Stimulated activated CD4-positive, alpha-beta T cell treated with anti-CD3 and anti-CD28 coated beads, TNF-alpha, amount 100 ng/mL, for 4 hours (primary cell): Measurements from ENCODE around the gene BSCL2.
"Not testable (repeated sequence)": the region's sequence is repeated elsewhere in the genome, so short reads cannot be mapped to it uniquely, and the experiment has no call there.

Source experiments
- DNase-seq, 3 experiments: peaks; one replicate each; pipeline ENCODE4 v3.0.0-alpha.2; 2020; ENCODE audit warnings: low read depth in 3 of 3

BSCL2 gene

GRCh38 chr11:62688491-62688890 is 18.7 kb downstream of the BSCL2 start:
- DNase-seq = no peak

GRCh38 chr11:62687508-62688396 is 19.5 kb downstream of the BSCL2 start:
- no peak for DNase-seq

DNA sequence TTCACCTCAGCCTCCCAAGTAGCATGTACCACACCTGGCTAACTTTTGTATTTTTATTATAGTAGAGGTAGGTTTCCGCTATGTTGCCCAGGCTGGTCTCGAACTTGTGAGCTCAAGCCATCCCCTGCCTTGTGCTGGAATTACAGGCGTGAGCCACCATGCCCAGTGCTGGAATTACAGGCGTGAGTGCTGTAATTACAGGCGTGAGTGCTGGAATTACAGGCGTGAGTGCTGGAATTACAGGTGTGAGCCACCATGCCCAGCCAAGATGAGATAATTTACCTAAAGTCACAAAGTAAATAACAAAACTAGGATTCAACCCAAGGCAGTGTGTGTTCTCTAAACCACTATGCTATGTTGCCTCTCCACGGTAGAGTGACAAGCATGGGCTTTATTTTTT is 24.7 kb downstream of the BSCL2 start:
- DNase-seq = no peak

- DNase-seq = no peak
Observed at GRCh38 chr11:62680825-62681240, 26.4 kb downstream of the BSCL2 start.

- peak; percentile 64 to 72 (median 70) for DNase-seq
Observed at GRCh38 chr11:62678770-62679696, 28.2 kb downstream of the BSCL2 start, which contains the start of gene UBXN1. Gene UBXN1 (minus strand): TSS chr11:62679073. CDS start chr11:62678923, 150 bp downstream.

DNA sequence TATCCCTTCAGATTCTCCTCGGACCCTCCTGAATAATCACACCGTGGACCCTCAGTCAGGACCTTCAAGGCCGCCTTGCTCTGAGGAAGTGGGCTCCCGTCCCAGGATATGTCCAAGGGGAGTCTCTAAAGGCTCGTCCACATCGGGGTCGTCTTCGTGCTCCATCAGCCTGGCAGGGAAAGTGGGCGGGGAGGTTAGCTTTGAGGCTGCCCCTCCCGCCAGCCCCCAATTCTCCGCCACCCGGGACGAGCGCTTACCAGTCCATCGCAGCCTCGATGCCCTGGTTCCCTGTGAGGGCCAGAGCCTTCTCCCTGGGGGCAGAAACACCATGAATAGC is 28.8 kb downstream of the BSCL2 start:
- no peak for DNase-seq

DNA sequence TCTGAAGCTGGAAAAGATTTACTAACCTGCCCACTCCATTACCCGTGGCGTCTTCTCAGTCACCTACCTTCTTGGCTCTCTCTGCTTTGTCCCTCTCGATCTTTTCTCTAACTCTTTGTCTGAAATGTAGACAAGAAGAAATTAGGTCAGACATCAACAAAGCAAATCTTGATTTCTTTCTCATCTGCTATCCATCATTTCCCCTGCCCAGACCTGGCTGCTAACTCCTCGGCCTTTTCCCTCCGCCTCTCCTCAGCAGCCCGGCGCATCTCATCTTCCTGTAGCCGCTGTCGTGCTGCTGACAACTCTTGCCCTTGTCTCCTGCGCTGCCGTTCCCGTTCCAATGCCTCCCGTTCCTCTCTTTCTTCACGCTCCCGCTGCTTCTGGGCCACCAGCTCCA is 29.5 kb downstream of the BSCL2 start:
- no peak for DNase-seq

DNA sequence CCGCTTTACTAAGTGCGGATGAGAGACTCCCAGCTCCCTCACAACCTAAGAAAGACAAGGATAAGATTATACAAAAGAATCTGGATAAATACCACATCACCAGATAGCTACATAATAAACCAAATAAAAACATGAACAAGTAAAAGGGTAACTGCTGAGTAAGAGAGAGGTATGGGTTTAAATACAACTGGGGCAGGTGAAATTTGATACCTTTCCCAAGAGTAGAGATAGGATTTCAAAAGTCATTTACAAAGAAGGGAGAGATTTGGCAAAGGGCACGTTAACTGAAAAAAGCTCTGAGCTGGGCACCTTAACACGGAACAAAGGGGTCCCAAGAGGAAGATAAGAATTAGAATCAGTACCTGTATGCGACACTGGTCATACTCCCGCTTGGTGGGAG is 30.1 kb downstream of the BSCL2 start:
- no peak for DNase-seq

- no peak for DNase-seq
Observed at GRCh38 chr11:62676698-62677097, 30.5 kb downstream of the BSCL2 start.

- not testable (repeated sequence) for DNase-seq
Observed at GRCh38 chr11:62675415-62675814, 31.8 kb downstream of the BSCL2 start.

DNA sequence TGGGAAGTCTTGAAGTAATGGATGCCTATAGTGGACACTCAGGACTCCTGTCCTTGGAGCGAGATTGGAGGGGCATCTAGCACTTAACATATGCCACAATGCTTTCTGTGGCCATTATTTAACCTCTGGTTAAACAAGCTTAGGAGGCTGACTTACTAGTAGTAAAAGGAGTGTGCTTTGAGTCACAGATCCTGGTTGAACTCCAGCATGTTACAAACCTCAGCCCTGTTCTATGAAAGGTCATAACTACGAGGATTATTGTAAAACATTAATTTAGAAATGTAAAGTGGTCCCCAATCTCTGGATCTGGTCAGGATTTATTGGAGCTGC is 34.1 kb downstream of the BSCL2 start:
- DNase-seq = no peak

GRCh38 chr11:62671608-62672389 is 35.4 kb downstream of the BSCL2 start, which contains the start of the genes LBHD1 and UQCC3:
Gene LBHD1 (minus strand): TSS chr11:62672267. CDS start chr11:62670031, 2,236 bp downstream.
Gene UQCC3 (plus strand): TSS chr11:62671673. CDS start chr11:62671746, 73 bp downstream.
- peak; percentile 49 to 56 (median 52) for DNase-seq

DNA sequence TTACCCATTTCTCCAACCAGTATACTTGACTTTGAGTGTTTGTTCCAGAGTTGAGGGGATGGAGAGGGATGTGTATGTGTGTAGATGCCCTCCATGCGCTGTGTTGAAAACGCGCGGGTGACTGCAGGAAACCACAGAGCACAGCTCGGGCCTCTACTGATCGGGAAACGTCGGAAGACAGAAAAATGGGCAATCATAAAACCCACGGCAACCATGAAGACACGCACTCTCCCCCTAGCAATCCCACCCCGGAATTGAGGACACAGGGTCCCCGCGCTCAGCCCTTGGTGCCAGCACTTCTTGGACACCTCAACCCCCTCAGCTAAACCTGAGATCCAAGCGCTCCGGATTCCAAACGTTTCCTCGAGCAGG is 36.0 kb downstream of the BSCL2 start:
- DNase-seq = no peak

DNA sequence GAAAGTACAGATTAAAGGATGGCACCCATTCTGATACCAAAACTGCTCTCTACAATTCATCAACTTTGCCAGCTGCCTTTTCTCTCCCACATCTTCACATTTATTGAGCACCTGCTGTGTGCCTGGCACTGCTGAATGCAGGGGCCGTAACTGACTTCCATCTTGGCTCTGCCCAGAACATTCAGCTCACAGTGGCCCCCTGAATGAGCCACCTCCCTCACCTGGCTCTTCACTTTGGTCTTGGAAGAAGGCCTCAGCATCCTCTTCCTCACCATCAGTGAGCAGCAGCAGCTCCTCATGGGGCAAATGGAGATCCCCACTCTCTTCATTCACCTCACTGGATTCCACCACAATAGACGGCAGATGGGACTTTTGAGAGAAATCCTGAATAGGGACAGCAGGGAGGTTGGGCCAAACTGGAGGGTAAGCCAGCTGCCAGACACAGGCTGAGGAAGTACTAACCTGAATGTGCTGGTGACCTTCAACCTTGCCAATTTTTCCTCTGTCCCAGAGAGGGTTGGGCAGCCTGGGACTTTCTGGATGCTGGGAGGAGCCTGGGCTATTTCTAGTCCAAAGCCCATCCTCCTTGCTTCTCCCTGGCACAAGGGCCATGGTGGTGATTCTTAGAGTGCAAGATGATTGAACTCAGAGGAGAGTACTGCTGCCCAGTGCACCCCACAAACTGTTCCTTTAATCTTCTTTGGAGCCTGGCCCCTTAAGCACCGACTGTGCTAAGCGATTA is 37.6 kb downstream of the BSCL2 start:
- DNase-seq = no peak

DNA sequence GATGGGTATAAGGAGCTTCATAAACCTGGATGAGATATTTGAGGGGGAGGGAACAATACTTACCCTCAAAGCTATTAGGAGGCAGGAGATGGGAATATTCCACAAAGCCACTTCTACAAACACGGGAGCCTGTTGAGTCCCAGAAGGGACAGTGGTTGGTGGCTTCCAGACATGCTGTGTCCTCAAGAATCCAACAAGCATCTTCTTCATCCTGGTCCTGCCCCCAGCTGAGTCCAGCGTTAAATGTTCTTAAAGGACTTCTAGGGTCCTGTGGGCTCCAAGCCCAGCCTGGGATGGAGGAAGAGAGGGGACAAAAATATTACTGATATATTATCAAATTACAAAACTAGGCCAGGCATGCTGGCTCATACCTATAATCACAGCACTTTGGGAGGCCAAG is 39.8 kb downstream of the BSCL2 start:
- DNase-seq = no peak

DNA sequence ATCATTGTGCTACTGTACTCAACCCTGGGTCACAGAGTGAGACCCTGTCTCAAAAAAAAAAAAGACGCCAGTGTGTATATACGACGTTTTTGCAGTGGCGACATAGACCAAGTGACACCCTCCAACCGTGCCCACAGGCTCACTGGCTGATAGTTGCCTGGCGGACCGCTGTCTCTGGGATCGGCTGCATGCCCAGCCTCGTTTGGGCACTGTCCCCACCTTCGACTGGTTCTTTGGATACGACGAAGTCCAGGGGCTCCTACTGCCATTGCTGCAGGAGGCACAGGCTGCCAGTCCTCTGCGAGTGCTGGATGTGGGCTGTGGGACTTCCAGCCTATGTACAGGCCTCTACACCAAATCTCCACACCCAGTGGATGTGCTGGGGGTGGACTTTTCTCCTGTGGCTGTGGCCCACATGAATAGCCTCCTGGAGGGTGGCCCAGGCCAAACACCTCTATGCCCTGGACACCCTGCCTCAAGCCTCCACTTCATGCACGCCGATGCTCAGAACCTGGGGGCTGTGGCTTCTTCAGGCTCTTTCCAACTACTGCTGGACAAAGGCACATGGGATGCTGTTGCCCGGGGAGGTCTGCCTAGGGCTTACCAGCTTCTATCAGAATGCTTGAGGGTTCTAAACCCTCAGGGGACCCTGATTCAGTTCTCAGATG is 40.8 kb downstream of the BSCL2 start:
- no peak for DNase-seq

- peak; percentile 51 to 61 (median 60) for DNase-seq
Observed at GRCh38 chr11:62665599-62666258, 41.5 kb downstream of the BSCL2 start.

DNA sequence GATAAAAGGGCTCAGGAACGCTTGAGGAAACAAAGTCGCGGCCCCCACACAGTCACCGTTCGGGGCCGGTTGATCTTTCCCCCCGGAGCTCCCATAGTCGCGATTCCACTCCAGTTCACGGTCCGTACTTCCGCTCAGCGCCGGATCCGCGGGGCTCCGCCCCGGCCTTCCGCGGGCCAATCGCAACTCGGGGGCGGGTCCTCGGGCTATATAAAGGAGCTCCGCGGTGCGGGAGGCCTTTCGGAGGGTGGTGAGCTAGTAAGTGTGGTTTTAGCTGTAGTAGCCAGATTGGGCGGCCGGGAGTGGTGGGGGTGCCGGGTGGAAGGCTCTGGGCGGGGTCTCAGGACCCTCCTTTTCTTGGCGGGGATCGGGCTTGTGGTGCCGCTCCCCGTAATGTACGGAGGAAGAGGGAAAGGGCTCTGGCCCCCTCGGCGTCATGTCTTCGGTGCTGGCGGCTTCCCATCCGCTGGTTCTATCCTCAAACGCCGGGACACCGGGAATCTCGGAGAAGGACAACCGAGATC is 42.1 kb downstream of the BSCL2 start, which contains the start of the genes C11orf98 and CSKMT:
C11orf98 (minus strand) TSS at position 136 of the 524 bp plus-strand sequence; CDS start at position 95, 41 bp downstream.
CSKMT (plus strand) TSS at position 238 of the 524 bp plus-strand sequence. CDS start 568 bp downstream, outside the sequence.
- DNase-seq = peak; percentile 92 to 95 (median 94)

DNA sequence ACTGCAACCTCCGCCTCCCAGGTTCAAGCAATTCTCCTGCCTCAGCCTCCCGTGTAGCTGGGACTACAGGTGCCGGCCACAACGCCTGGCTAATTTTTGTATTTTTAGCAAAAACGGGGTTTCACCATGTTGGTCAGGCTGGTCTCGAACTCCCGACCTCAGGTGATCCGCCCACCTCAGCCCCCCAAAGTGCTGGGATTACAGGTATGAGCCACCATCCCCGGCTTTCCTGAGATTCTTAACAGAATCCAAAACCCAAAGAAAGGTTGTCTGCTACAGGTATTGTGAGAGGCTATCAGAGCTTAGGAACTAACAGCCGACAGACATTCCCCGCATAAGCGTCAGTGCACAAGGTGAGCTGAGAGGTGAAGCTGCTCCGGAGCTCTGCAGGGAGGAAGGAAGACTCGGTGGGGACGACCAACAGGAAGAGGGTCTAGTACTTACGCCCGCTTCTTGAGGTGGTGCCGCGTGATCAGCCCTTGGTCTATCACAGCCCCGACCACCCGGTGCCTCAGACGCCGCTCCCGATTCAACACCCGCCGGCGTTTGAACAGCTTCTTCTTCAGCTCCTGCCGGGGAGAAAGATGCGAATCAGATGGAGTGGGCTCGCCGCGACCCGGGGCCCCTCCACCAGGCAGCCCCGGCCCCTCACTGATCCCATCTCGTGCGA is 42.7 kb downstream of the BSCL2 start:
- no peak for DNase-seq
